ENCODE measurements around the gene DPP4. TPM values are rescaled to one million over a fixed set of nuclear protein-coding genes. Genes with fewer than 3 reads are reported as not detected.

DPP4 gene
- total and polyA plus RNA-seq, 2 donors (not counting 3 experiments of a cell fraction or from before 2014, with no cell fraction given): 0.84 to 6.2 TPM

DNA sequence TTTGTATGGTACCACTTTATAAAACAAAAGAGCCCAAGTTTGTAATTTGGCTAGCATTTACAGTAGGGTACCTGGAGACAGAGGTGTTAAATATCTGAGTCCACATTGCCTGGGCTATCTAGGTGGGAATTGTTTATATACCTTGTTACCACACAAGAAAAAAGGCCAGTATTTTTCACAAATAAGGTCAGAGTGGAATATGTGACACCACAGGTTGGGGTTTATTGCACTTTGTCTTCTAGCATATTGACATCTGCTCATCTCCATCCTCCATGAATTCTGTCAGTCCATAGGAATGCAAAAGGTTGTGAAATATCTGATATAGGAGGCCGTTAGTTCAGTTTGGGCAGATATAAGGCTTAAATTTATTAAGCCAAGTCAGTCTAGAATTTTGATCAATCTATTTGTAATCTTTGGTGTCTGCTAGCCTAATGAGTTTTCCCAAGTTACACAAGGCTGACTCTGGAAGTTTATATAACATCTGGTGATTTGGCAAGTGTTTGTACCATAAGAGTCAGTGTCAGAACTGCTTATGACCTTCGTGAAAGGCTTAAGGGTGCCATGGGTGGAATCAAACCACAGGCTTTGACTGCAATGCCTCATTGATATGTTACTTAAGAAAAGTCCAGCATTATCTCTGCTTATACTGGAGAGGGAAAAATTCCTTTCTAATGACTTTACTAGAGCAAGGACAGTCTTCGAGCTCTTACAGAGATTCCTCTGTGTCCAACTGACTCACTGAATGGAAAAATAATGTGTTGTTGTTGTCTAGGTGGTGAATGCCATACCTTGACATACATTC, 11.3 kb upstream of the DPP4 start:
- no TSS peak for BruUV-seq (replicated peaks)
- no peaks in the 10 kb centered on the region for H3K36me3 ChIP-seq (ENCODE audit: control insufficient read depth in 2 of 2, extremely low read depth in 1 of 2, insufficient read depth in 2 of 2, low read length in 2 of 2)
- H3K27me3 ChIP-seq (ENCODE audit: control insufficient read depth in 2 of 2, insufficient read depth in 2 of 2, low read length in 2 of 2): no peaks in the 10 kb centered on the region
- H3K4me2 ChIP-seq (ENCODE audit: insufficient read depth, low read length): no peak overlapping the region
- DNase-seq (ENCODE audit: low read depth, low spot score): no peak
- H3K9me3 ChIP-seq (replicated peaks; ENCODE audit: control insufficient read depth, insufficient read depth, low read length): no peaks in the 10 kb centered on the region
- no peaks in the 10 kb centered on the region for H3K9me1 ChIP-seq (replicated peaks; ENCODE audit: control insufficient read depth, extremely low read depth, insufficient read depth, low read length)
- H3K4me1 ChIP-seq (ENCODE audit: control insufficient read depth, extremely low read depth, insufficient read depth, low read length): peaks cover 7% of the 10 kb centered on the region
- no peak overlapping the region for H3K4me3 ChIP-seq (replicated peaks in 1 of 3; ENCODE audit: insufficient read depth in 1 of 3, low read depth in 1 of 3, low read length in 3 of 3)
- dilution Hi-C loops (cut with MboI; ENCODE audit: extremely low pct_ligation_motif_present, low sequenced_read_pairs) (no loop called here), intact Hi-C loops (cut with micrococcal nuclease) (no loop called here)
- FAIRE-seq: no peak
- no peak overlapping the region for H3K9ac ChIP-seq (replicated peaks; ENCODE audit: extremely low read depth, insufficient read depth, low read length)
- H3K27ac ChIP-seq (ENCODE audit: insufficient read depth, low read depth, low read length): no peak overlapping the region
- CTCF ChIA-PET: interaction anchor here (1.1 kb wide), 1 partner anchor 12 kb away, joined by 3 read pairs; no protein-coding TSS in a partner anchor
- no peaks in the 10 kb centered on the region for H3K79me2 ChIP-seq (ENCODE audit: control insufficient read depth, insufficient read depth, low read length)
- no peaks in the 10 kb centered on the region for H4K20me1 ChIP-seq (replicated peaks; ENCODE audit: control insufficient read depth, extremely low read depth, insufficient read depth, low read length)
- POLR2A ChIA-PET: no interaction called here
- TF ChIP-seq EZH2 (IDR thresholded peaks at IDR 0.05; ENCODE audit: borderline replicate concordance, low read depth, low read length, severe bottlenecking): no peak
- TF ChIP-seq, protein P1, sequence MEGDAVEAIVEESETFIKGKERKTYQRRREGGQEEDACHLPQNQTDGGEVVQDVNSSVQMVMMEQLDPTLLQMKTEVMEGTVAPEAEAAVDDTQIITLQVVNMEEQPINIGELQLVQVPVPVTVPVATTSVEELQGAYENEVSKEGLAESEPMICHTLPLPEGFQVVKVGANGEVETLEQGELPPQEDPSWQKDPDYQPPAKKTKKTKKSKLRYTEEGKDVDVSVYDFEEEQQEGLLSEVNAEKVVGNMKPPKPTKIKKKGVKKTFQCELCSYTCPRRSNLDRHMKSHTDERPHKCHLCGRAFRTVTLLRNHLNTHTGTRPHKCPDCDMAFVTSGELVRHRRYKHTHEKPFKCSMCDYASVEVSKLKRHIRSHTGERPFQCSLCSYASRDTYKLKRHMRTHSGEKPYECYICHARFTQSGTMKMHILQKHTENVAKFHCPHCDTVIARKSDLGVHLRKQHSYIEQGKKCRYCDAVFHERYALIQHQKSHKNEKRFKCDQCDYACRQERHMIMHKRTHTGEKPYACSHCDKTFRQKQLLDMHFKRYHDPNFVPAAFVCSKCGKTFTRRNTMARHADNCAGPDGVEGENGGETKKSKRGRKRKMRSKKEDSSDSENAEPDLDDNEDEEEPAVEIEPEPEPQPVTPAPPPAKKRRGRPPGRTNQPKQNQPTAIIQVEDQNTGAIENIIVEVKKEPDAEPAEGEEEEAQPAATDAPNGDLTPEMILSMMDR (IDR thresholded peaks at IDR 0.05; ENCODE audit: extremely low read depth in 1 of 2, insufficient read depth in 1 of 2, low read depth in 1 of 2, low read length in 2 of 2): no peak
- TF ChIP-seq POLR2AphosphoS5 (IDR thresholded peaks at IDR 0.05; ENCODE audit: insufficient read depth, low read depth, low read length): no peak
- TF ChIP-seq MYC (IDR thresholded peaks at IDR 0.05; ENCODE audit: low read depth, low read length): no peak
- TF ChIP-seq, protein P2, sequence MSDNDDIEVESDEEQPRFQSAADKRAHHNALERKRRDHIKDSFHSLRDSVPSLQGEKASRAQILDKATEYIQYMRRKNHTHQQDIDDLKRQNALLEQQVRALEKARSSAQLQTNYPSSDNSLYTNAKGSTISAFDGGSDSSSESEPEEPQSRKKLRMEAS (IDR thresholded peaks at IDR 0.05; ENCODE audit: insufficient read depth, insufficient read length): no peak
- TF ChIP-seq GATA2 (IDR thresholded peaks at IDR 0.05; ENCODE audit: insufficient read depth, insufficient read length, low read depth, low read length): no peak
- TF ChIP-seq FOS (IDR thresholded peaks at IDR 0.05; ENCODE audit: borderline replicate concordance, insufficient read depth, low read length): no peak
- TF ChIP-seq JUN (IDR thresholded peaks at IDR 0.05; ENCODE audit: borderline replicate concordance, insufficient read depth, insufficient read length, low read depth): no peak
- TF ChIP-seq POLR2A (IDR thresholded peaks at IDR 0.05; ENCODE audit: low read depth, low read length): no peak
- no peak overlapping the region for H2AFZ ChIP-seq (ENCODE audit: low read depth, low read length)
